GM04503 (cell line): Measurements from ENCODE around the gene PDE3B.
"Not testable (repeated sequence)": the region's sequence is repeated elsewhere in the genome, so short reads cannot be mapped to it uniquely, and the experiment has no call there.

Source experiments
- DNase-seq: peaks from one replicate; pipeline ENCODE4 v3.0.0-alpha.2; 2012; ENCODE audit warnings: low read depth

Gene PDE3B

GRCh38 chr11:14643697-14644225 lies at the start of gene PDE3B:
TSS of gene PDE3B (plus strand) at chr11:14643804. CDS start at chr11:14644076, 272 bp downstream.
- DNase-seq: no peak

GRCh38 chr11:14595261-14595660 lies 48.3 kb upstream of the PDE3B start:
- DNase-seq: not testable (repeated sequence)

GRCh38 chr11:14607713-14608112 lies 35.9 kb upstream of the PDE3B start:
- no peak for DNase-seq

GRCh38 chr11:14609902-14610301 lies 33.7 kb upstream of the PDE3B start:
- no peak for DNase-seq

- DNase-seq: no peak
Measured at GRCh38 chr11:14611939-14612338, 31.7 kb upstream of the PDE3B start.

GRCh38 chr11:14612694-14613093 lies 30.9 kb upstream of the PDE3B start:
- DNase-seq: no peak

- DNase-seq: no peak
Measured at GRCh38 chr11:14614091-14614622, 29.4 kb upstream of the PDE3B start.

- no peak for DNase-seq
Measured at GRCh38 chr11:14617241-14618027, 26.2 kb upstream of the PDE3B start.

- no peak for DNase-seq
Measured at GRCh38 chr11:14618060-14618459, 25.5 kb upstream of the PDE3B start.

- DNase-seq: no peak
Measured at GRCh38 chr11:14619603-14620531, 23.7 kb upstream of the PDE3B start.

- no peak for DNase-seq
Measured at GRCh38 chr11:14622223-14622954, 21.2 kb upstream of the PDE3B start.

GRCh38 chr11:14623036-14623435 lies 20.6 kb upstream of the PDE3B start:
- no peak for DNase-seq

- no peak for DNase-seq
Measured at GRCh38 chr11:14625586-14626205, 17.9 kb upstream of the PDE3B start.

GRCh38 chr11:14626650-14627049 lies 17.0 kb upstream of the PDE3B start:
- DNase-seq: no peak

GRCh38 chr11:14633506-14634224 lies 9.9 kb upstream of the PDE3B start:
- DNase-seq: not testable (repeated sequence)

GRCh38 chr11:14634813-14635212 lies 8.8 kb upstream of the PDE3B start:
- no peak for DNase-seq

- DNase-seq: no peak
Measured at GRCh38 chr11:14635546-14635945, 8.1 kb upstream of the PDE3B start.

GRCh38 chr11:14636119-14636518 lies 7.5 kb upstream of the PDE3B start:
- no peak for DNase-seq

- no peak for DNase-seq
Measured at GRCh38 chr11:14637868-14638409, 5.7 kb upstream of the PDE3B start.

- DNase-seq: no peak
Measured at GRCh38 chr11:14638561-14638960, 5.0 kb upstream of the PDE3B start.
